Esophagus squamous epithelium (tissue), 4 donors: ENCODE measurements around the gene SHISA5.

Experiments used
- CTCF ChIP-seq, 6 experiments: fragments of 450-650 bp in 4 of 6; fragments of 200-600 bp in 2 of 6; sonication (generic) in 2 of 6; IDR thresholded peaks; one replicate each; pipeline ENCODE4 v1.5.1; 2016 to 2019; ENCODE audit warnings: antibody characterized with exemption in 6 of 6, mild to moderate bottlenecking in 4 of 6, moderate library complexity in 4 of 6
- POLR2A ChIP-seq, 4 donors: fragments of 450-650 bp; IDR thresholded peaks; one replicate each; pipeline ENCODE4 v1.6.1; 2017; ENCODE audit warnings: antibody characterized with exemption in 4 of 4, mild to moderate bottlenecking in 4 of 4, moderate library complexity in 3 of 4

- TF ChIP-seq CTCF (IDR thresholded peaks at IDR 0.05), result no peak
- no peak for TF ChIP-seq POLR2A (IDR thresholded peaks at IDR 0.05)
Measured at GRCh38 chr3:48502121-48502520, 1.9 kb downstream of the SHISA5 start.
